HepG2 (cell line): ENCODE measurements around the gene KANSL1.

Experiments
- MAZ ChIP-seq, 2 experiments: sonication (generic) in 1 of 2; formaldehyde crosslinking in 1 of 2; IDR thresholded peaks; 2 replicates each; pipeline versions ENCODE4 v1.5.0 to v1.6.1; 2012 to 2020; ENCODE audit warnings: low read depth in 2 of 2, mild to moderate bottlenecking in 2 of 2, borderline replicate concordance in 1 of 2, improper control_type of control experiment in 1 of 2, low read length in 1 of 2, missing genetic modification reagents in 1 of 2, moderate library complexity in 1 of 2
- SAFB2 ChIP-seq: sonication (generic); formaldehyde crosslinking; IDR thresholded peaks from 2 replicates; pipeline ENCODE4 v1.5.1; 2020; ENCODE audit warnings: missing genetic modification reagents, low read depth, mild to moderate bottlenecking, borderline replicate concordance
- SP5 ChIP-seq: IDR thresholded peaks from 2 replicates; pipeline ENCODE4 v1.6.1; 2016; ENCODE audit warnings: low read depth, borderline replicate concordance
- ZNF768 ChIP-seq: sonication (generic); formaldehyde crosslinking; IDR thresholded peaks from 2 replicates; pipeline ENCODE4 v1.4.0; 2020; ENCODE audit warnings: missing genetic modification reagents
- TF ChIP-seq, protein P1 (sequence below): sonication (generic); formaldehyde crosslinking; IDR thresholded peaks from 2 replicates; pipeline ENCODE4 v1.5.0; 2020; ENCODE audit warnings: mild to moderate bottlenecking, missing genetic modification reagents, moderate library complexity
- TF ChIP-seq, protein P2 (sequence below): sonication (generic); formaldehyde crosslinking; IDR thresholded peaks from 2 replicates; pipeline ENCODE4 v1.9.0; 2022; ENCODE audit warnings: missing genetic modification reagents, mild to moderate bottlenecking, borderline replicate concordance

DNA sequence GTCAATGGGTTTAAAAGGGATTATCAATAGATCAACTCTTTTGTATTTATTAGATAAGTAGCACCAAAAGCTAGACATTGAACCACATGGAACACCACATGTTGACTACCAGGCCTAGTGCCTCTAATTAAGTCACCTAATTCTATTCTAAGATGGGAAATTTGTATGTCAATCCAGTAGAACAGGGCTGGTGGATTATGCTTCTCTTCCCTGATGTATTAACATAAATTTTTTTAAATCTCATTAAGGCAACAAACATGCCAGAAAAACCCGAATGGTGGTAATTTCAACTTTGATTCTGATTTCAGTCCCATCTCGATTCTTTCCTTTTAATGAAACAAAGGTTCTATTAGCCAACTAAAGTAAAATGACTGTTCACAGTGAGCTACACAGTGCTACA is 92.6 kb downstream of the KANSL1 start:
- TF ChIP-seq, protein P1, sequence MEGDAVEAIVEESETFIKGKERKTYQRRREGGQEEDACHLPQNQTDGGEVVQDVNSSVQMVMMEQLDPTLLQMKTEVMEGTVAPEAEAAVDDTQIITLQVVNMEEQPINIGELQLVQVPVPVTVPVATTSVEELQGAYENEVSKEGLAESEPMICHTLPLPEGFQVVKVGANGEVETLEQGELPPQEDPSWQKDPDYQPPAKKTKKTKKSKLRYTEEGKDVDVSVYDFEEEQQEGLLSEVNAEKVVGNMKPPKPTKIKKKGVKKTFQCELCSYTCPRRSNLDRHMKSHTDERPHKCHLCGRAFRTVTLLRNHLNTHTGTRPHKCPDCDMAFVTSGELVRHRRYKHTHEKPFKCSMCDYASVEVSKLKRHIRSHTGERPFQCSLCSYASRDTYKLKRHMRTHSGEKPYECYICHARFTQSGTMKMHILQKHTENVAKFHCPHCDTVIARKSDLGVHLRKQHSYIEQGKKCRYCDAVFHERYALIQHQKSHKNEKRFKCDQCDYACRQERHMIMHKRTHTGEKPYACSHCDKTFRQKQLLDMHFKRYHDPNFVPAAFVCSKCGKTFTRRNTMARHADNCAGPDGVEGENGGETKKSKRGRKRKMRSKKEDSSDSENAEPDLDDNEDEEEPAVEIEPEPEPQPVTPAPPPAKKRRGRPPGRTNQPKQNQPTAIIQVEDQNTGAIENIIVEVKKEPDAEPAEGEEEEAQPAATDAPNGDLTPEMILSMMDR (CRISPR knock-in tag), result no peak
- TF ChIP-seq ZNF768 (no peak), SP5 (CRISPR knock-in tag) (no peak), SAFB2 (CRISPR knock-in tag) (no peak), MAZ (IDR thresholded peaks at IDR 0.05; ENCODE audit: borderline replicate concordance, low read depth, low read length) (no peak), MAZ (CRISPR knock-in tag; IDR thresholded peaks at IDR 0.05; ENCODE audit: low read depth) (no peak)
- TF ChIP-seq, protein P2, sequence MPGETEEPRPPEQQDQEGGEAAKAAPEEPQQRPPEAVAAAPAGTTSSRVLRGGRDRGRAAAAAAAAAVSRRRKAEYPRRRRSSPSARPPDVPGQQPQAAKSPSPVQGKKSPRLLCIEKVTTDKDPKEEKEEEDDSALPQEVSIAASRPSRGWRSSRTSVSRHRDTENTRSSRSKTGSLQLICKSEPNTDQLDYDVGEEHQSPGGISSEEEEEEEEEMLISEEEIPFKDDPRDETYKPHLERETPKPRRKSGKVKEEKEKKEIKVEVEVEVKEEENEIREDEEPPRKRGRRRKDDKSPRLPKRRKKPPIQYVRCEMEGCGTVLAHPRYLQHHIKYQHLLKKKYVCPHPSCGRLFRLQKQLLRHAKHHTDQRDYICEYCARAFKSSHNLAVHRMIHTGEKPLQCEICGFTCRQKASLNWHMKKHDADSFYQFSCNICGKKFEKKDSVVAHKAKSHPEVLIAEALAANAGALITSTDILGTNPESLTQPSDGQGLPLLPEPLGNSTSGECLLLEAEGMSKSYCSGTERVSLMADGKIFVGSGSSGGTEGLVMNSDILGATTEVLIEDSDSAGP (CRISPR knock-in tag), result no peak
